Stimulated activated naive B cell treated with anti-CD40 and anti-IgM and Interleukin-4, amounts not matched to agents 10 μg/mL and 1 μg/mL and 100 μg/mL, for 72 hours (primary cell): ENCODE data around the gene ATG13.
A peak's percentile ranks its signal among the peaks of the same experiment; 100 is the strongest.
"Not testable (repeated sequence)": the region's sequence is repeated elsewhere in the genome, so short reads cannot be mapped to it uniquely, and the experiment has no call there.

Experiments used
- ATAC-seq, 2 donors: fragments of 150-1000 bp; cut with Tn5 transposase; replicated peaks; 2 replicates each; pipeline ENCODE4 v1.10.0; 2021; ENCODE audit warnings: moderate library complexity in 1 of 2
- DNase-seq: peaks from one replicate; pipeline ENCODE4 v3.0.0; 2021
- H3K27ac Mint-ChIP-seq: one replicate; pipeline ENCODE4 v1.8.0; 2022; ENCODE audit warnings: mild to moderate bottlenecking, mixed read lengths
- H3K27me3 Mint-ChIP-seq, 2 donors: one replicate each; pipeline ENCODE4 v1.8.0; 2022; ENCODE audit warnings: mixed read lengths in 2 of 2
- H3K36me3 Mint-ChIP-seq, 2 donors: one replicate each; pipeline ENCODE4 v1.8.0; 2022; ENCODE audit warnings: mixed read lengths in 2 of 2, mild to moderate bottlenecking in 1 of 2
- H3K4me1 Mint-ChIP-seq, 2 donors: one replicate each; pipeline ENCODE4 v1.8.0; 2022; ENCODE audit warnings: mixed read lengths in 2 of 2, mild to moderate bottlenecking in 1 of 2
- H3K4me3 Mint-ChIP-seq, 2 donors: one replicate each; pipeline ENCODE4 v1.8.0; 2022; ENCODE audit warnings: mild to moderate bottlenecking in 2 of 2, mixed read lengths in 2 of 2, moderate library complexity in 1 of 2
- H3K9me3 Mint-ChIP-seq, 2 donors: one replicate each; pipeline ENCODE4 v1.8.0; 2022; ENCODE audit warnings: mixed read lengths in 2 of 2, mild to moderate bottlenecking in 1 of 2

Gene ATG13

DNA sequence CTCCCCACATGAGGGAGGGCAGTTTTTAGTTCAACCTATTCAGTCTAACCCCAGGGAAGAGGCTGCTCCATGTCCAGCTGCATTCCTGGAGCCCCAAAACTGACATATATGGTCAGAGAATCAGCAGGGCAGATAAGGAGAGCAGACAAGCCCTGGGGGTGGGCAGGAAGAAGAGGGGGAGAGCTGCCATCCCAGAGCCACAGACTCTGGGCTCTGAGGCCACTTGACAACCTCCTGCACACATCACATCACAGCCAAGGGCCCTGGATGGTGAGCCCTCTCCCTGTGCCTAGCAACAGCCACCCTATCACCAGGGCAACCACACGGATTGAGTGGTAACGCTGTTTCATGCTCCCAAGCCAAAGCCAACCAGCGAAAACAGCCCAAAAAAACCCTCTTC is 80.0 kb downstream of the ATG13 start:
- peaks cover 27 to 43% of the 10 kb centered on the region in 2 donors for H3K4me1 Mint-ChIP-seq
- H3K36me3 Mint-ChIP-seq: peaks cover 16 to 41% of the 10 kb centered on the region in 2 donors
- no peaks in the 10 kb centered on the region for H3K27me3 Mint-ChIP-seq
- no peaks in the 10 kb centered on the region for H3K9me3 Mint-ChIP-seq
- H3K27ac Mint-ChIP-seq: no peak overlapping the region
- H3K4me3 Mint-ChIP-seq: no peak overlapping the region
- no peak for ATAC-seq
- DNase-seq: no peak

DNA sequence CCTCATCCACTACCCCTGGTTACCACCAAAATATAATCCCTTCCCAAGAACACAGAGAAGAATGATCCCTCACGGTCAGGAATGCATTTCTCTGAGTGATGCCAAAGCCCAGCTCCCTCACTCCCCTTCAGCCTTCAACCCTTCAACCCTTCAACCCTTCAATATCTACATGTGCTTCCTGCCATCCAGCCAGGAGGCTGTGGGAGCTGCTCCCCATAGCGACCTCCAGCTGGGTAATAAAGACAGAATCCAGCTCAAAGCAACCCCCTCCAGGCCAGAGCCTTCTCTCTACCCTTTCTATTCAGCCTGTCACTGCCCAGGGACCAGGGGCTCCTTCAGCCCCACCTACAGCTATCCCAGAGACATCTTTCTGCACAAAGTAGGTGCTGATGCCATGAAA is 80.4 kb downstream of the ATG13 start:
- no peaks in the 10 kb centered on the region for H3K27me3 Mint-ChIP-seq
- no peaks in the 10 kb centered on the region for H3K9me3 Mint-ChIP-seq
- no peak overlapping the region for H3K4me3 Mint-ChIP-seq
- DNase-seq: no peak
- H3K36me3 Mint-ChIP-seq: peaks cover 19 to 43% of the 10 kb centered on the region in 2 donors
- H3K27ac Mint-ChIP-seq: no peak overlapping the region
- ATAC-seq: no peak
- peaks cover 30 to 47% of the 10 kb centered on the region in 2 donors for H3K4me1 Mint-ChIP-seq

DNA sequence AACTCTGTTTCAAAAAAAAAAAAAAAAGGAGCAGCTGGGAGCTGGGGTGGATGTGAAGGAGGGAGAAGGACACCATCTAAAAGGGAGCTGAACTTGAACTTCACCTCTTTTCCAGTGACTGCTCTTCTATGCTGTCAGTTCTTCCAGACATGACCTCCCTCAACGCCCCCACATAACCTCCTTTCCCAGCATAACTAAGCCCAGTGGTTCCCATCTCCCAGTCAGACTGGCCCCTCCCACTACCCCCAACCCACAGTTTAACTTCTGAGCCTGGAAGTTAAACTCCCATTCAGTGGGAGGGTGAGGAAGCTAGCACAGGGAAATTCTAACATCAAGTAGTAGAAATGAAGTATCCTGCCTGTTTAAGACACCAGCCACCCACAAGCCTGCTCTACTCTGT is 81.2 kb downstream of the ATG13 start:
- Mint-ChIP-seq H3K4me3 (no peak overlapping the region), H3K9me3 (no peaks in the 10 kb centered on the region), H3K27me3 (no peaks in the 10 kb centered on the region), H3K4me1 (peaks cover 33 to 55% of the 10 kb centered on the region in 2 donors), H3K27ac (peak overlapping the region; percentile 25), H3K36me3 (peaks cover 23 to 52% of the 10 kb centered on the region in 2 donors)
- DNase-seq (no peak), ATAC-seq (no peak)

DNA sequence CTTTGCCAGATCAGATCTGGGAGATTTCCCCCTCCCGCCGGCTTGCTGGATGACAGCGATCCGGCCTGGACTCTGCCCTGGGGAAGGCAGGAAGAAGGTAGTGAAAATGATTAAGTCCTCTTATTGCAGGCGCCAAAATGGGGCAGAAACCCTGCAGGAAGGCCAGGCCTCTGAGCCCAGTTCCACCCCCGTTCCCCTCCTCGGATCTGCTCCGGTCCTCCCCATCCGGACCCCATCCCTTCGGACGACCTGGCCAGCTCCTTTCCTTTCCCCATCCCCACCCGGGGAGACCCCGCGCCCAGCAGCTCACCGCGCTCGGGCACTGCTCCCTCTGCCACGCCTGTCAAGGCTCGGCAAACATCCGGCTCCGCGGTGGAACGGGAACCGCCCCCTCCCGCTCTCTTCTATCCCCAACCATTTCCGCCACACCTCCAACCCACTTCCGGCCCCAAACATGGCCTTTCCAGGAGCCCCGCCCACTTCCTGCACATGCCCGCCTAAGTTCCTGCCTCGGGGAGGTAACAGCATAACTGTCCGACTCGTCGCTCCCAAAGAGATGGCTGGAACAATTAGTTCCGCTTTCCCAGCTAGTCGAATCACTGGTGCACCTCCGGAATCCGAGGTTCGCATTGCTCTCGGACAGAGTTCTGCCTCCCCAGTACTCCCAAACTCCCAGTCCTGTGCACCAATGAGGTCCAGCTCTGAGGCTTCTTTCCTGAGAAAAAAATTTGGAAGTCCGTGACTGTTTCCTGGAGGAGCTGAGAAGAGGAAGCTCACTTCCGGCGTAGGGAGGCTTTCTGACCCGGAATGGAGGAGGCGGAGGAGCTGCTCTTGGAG is 83.1 kb downstream of the ATG13 start, which contains the start of the genes ARHGAP1 and ZNF408:
Gene ARHGAP1 (minus strand): TSS at position 379 of the 837 bp plus-strand sequence. CDS start 4,512 bp downstream, outside the sequence.
Gene ZNF408 (plus strand): TSS at position 791 of the 837 bp plus-strand sequence. CDS start 17 bp downstream, at position 808.
- DNase-seq: peak; percentile 96
- peak within 1 kb of the TSS; percentile 99 for H3K4me3 Mint-ChIP-seq
- no peaks in the 10 kb centered on the region for H3K27me3 Mint-ChIP-seq
- H3K27ac Mint-ChIP-seq: peak within 1 kb of the TSS; percentile 100
- ATAC-seq: peak; percentile 93
- H3K36me3 Mint-ChIP-seq: peaks cover 18 to 52% of the 10 kb centered on the region in 2 donors
- peaks cover 31 to 50% of the 10 kb centered on the region in 2 donors for H3K4me1 Mint-ChIP-seq
- H3K9me3 Mint-ChIP-seq: no peaks in the 10 kb centered on the region

DNA sequence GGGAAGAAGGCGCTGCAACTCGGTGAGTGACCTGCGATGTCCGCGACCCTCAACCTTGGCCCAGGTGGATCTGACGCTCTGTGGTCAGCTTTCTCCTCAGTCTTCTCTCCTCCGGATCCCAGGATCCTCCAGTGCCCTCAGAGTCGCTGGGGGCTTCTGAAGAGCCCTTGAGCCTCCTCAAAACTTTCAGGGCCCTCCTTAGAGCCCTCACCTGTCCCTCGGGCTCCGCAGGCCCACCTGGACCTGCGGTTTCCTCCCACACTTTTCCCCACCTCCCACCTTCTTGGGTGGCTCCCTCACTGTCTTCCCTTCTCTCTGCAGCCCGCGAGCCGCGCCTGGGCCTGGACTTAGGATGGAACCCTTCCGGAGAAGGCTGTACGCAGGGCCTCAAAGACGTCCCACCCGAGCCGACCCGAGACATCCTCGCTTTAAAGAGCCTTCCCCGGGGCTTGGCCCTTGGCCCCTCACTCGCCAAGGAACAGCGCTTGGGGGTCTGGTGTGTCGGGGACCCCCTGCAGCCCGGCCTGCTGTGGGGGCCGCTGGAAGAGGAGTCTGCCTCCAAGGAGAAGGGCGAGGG is 83.8 kb downstream of the ATG13 start:
- Mint-ChIP-seq H3K27me3 (no peaks in the 10 kb centered on the region), H3K36me3 (peaks cover 22 to 55% of the 10 kb centered on the region in 2 donors), H3K9me3 (no peaks in the 10 kb centered on the region), H3K27ac (peak overlapping the region; percentile 100), H3K4me1 (peaks cover 29 to 48% of the 10 kb centered on the region in 2 donors), H3K4me3 (peak overlapping the region; percentile 99)
- DNase-seq: no peak
- ATAC-seq: peak in 1 of 2 donors; percentile 1

DNA sequence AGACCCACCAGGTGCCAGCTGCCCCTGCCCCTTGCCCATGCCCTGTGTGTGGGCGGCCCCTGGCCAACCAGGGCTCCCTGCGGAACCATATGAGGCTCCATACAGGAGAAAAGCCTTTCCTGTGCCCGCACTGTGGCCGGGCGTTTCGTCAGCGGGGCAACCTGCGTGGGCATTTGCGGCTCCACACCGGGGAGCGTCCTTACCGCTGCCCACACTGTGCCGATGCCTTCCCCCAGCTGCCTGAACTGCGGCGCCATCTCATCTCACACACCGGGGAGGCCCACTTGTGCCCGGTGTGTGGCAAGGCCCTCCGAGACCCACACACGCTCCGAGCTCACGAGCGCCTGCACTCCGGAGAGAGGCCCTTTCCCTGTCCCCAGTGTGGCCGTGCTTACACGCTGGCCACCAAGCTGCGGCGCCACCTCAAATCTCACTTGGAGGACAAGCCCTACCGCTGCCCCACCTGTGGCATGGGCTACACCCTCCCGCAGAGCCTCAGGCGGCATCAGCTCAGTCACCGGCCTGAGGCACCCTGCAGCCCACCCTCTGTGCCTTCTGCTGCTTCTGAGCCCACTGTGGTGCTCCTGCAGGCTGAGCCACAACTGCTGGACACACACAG is 87.8 kb downstream of the ATG13 start:
- H3K36me3 Mint-ChIP-seq: peaks cover 37 to 67% of the 10 kb centered on the region in 2 donors

DNA sequence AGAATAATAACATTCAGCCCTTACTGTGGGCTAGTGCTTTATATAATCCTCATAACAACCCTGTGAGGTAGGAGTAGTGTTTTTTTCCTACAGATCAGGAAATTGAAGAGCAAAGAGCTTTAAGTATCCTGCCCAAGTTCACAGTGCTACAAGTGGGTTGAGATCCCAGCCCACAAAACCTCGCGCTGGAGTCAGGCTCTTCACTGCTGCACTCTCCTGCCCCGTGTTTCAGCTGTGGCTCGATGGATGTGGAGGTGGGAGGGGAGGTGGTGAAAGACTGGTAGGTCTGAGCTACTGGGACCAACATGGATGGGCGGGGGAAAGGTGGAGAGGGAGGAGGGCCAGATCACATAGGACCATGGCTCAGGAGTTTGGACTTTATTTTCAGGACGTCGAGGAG is 89.5 kb downstream of the ATG13 start:
- H3K4me1 Mint-ChIP-seq: peaks cover 6 to 16% of the 10 kb centered on the region in 2 donors
- no peak overlapping the region for H3K4me3 Mint-ChIP-seq
- H3K27ac Mint-ChIP-seq: no peak overlapping the region
- H3K9me3 Mint-ChIP-seq: no peaks in the 10 kb centered on the region
- DNase-seq: no peak
- peaks cover 34 to 55% of the 10 kb centered on the region in 2 donors for H3K36me3 Mint-ChIP-seq
- no peak for ATAC-seq
- H3K27me3 Mint-ChIP-seq: no peaks in the 10 kb centered on the region

More for the DNA sequence above, 87.8 kb downstream of the ATG13 start:
- Mint-ChIP-seq H3K9me3 (no peaks in the 10 kb centered on the region), H3K4me3 (no peak overlapping the region), H3K4me1 (peaks cover 14 to 25% of the 10 kb centered on the region in 2 donors), H3K27ac (no peak overlapping the region), H3K27me3 (no peaks in the 10 kb centered on the region)
- DNase-seq (no peak), ATAC-seq (no peak)

DNA sequence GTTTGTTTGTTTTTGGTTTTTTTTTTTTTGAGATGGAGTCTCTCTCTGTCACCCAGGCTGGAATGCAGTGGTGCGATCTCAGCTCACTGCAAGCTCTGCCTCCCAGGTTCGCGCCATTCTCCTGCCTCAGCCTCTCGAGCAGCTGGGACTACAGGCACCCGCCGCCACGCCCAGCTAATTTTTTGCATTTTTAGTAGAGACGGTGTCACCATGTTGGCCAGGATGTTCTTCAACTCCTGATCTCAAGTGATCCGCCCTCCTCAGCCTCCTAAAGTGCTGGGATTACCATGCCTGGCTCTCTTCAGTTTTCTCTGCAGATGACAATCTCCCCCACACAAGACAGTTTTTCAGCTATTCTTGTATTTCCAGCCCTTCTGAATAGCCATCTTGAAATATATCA is 92.0 kb downstream of the ATG13 start:
- not testable (repeated sequence) for H3K4me3 Mint-ChIP-seq, ATAC-seq, H3K27me3 Mint-ChIP-seq, H3K4me1 Mint-ChIP-seq, H3K9me3 Mint-ChIP-seq, DNase-seq, H3K27ac Mint-ChIP-seq
- peaks cover 27 to 34% of the 10 kb centered on the region in 2 donors for H3K36me3 Mint-ChIP-seq

DNA sequence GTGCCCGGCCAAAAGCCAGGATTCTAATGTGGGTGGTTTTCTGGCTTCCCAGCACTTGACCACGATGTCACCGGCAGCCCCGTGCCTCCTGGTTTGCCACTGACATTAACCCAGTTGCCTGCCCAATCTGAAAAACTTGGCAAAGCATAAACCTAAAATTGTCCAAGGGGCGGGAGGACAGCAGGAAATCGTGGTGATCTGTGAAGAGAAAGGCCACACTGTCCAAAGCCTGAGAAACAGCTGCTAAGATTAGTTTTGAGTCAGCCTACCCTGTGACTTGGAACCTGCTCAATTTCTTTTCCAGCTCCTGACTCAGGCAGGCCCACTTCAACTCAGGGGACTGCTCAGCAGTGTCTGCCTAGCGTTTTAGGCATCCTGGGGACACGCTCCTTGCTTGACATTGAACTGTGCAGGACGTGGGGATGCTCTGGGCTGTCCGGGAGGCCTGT is 93.5 kb downstream of the ATG13 start:
- Mint-ChIP-seq H3K27me3 (no peaks in the 10 kb centered on the region), H3K36me3 (peaks cover 21 to 23% of the 10 kb centered on the region in 2 donors), H3K4me1 (no peaks in the 10 kb centered on the region), H3K27ac (no peak overlapping the region), H3K9me3 (no peaks in the 10 kb centered on the region), H3K4me3 (no peak overlapping the region)
- DNase-seq (no peak), ATAC-seq (no peak)

DNA sequence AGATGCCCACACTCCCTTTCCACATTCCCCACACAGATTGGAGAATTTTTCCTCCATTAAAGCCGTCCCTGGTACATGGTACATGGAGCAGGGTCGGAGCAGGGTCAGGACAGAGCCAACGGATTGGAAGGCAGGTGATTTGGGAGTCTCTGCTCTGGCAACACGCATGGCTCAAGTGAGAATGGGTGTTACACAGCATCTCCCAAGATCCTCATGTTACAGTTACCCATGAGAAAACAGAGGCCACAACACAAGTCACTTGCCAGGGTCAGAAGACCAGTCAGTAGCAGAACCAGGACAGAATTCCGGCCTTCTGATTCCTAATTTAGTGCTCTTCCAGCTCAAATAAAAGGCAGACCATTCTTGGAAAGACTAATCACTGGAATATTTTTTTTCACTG is 94.0 kb downstream of the ATG13 start:
- no peak overlapping the region for H3K27ac Mint-ChIP-seq
- no peaks in the 10 kb centered on the region for H3K4me1 Mint-ChIP-seq
- H3K27me3 Mint-ChIP-seq: no peaks in the 10 kb centered on the region
- H3K9me3 Mint-ChIP-seq: no peaks in the 10 kb centered on the region
- DNase-seq (no peak), ATAC-seq (no peak)
- H3K4me3 Mint-ChIP-seq: no peak overlapping the region
- peaks cover 17 to 19% of the 10 kb centered on the region in 2 donors for H3K36me3 Mint-ChIP-seq

DNA sequence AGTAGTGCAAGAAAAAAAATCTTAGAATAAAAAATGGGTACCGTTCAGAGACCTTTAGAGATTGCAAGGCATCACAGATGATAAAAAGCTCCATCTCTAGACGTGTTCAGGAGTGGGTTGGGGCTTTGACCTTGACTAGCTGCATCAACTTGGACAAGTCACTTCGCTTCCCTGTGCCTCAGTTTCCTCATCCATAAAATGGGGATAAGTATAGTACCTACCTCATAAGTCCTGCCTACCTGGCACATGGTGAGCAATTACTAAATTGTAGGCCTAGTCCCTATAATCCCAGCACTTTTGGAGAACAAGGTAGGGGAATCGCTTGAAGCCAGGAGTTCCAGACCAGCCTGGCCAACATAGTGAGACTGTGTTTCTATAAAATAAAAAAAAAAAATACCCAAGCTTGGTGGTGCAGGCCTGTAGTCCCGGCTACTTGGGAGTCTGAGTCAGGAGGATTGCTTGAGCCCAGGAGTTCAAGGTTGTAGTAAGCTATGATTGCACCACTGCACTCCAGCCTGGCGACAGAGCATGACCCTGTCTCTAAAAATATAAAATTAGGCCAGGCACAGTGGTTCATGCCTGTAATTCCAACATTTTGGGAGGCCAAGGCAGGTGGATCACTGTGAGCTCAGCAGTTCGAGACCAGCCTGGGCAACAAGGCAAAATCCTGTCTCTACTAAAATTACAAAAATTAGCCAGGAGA is 95.7 kb downstream of the ATG13 start:
- H3K36me3 Mint-ChIP-seq: peaks cover 2 to 4% of the 10 kb centered on the region in 2 donors
- no peaks in the 10 kb centered on the region for H3K9me3 Mint-ChIP-seq
- no peak for DNase-seq
- no peak overlapping the region for H3K4me3 Mint-ChIP-seq
- H3K4me1 Mint-ChIP-seq: no peaks in the 10 kb centered on the region
- H3K27me3 Mint-ChIP-seq: no peaks in the 10 kb centered on the region
- no peak for ATAC-seq
- no peak overlapping the region for H3K27ac Mint-ChIP-seq

DNA sequence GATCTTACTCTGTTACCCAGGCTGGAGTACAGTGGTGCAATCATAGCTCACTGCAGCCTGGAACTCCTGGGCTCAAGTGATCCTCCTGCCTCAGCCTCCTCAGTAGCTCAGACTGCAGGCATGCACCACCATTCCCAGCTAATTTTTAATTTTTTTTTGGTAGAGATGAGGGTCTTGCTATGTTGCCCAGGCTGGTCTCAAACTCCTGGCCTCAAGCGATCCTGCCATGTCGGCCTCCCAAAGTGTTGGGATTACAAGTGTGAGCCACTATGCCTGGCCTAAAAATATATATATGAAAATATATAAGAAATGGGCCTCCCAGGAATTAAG is 100.4 kb downstream of the ATG13 start:
- H3K27me3 Mint-ChIP-seq, H3K4me3 Mint-ChIP-seq, H3K4me1 Mint-ChIP-seq, ATAC-seq, H3K27ac Mint-ChIP-seq, H3K9me3 Mint-ChIP-seq, H3K36me3 Mint-ChIP-seq, DNase-seq: not testable (repeated sequence)

DNA sequence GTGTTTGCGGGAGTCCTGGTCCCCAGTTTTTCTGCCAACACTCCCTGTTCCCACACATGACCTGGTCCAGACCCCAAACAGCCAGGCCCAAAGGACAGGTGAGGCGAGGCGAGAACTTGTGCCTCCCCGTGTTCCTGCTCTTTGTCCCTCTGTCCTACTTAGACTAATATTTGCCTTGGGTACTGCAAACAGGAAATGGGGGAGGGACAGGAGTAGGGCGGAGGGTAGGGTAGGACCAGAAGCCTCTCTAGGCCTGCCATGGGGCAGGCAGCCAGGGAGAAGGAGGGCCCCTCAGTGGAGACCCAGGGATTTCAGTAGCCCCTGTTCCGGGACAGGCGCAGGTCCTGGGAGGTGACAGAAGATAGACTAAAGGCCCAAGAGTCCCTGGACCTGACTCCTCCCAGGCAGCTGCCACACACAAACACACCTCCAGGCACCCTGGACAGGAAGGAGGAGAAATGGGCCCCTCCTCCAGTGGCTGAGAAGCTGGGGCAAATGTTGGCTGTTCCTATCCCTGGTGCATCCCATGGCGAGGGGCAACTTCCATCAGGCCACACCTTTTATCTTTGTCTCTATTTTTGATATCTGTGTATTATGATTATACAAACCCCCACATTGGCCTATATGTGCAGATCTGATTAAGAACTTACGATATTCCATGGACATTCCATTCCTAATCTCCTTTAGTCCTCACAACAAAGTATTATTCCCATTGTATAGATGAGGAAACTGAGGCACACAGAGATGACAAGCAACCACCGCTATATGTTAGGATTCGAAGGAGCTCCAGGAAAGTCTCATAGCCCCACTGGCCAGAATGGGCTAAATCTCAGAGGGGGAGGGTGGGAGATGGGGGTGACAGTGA is 101.0 kb downstream of the ATG13 start:
- no peak overlapping the region for H3K4me3 Mint-ChIP-seq
- no peak overlapping the region for H3K27ac Mint-ChIP-seq
- no peaks in the 10 kb centered on the region for H3K27me3 Mint-ChIP-seq
- no peaks in the 10 kb centered on the region for H3K9me3 Mint-ChIP-seq
- no peak for DNase-seq
- no peaks in the 10 kb centered on the region for H3K4me1 Mint-ChIP-seq
- no peaks in the 10 kb centered on the region for H3K36me3 Mint-ChIP-seq
- no peak for ATAC-seq
